ENCODE results near the gene PKMYT1. TPM values are rescaled to one million over a fixed set of nuclear protein-coding genes. Genes with fewer than 3 reads are reported as not detected.

PKMYT1 gene
- polyA plus RNA-seq, 2 donors: 20.7 to 22.3 TPM

DNA sequence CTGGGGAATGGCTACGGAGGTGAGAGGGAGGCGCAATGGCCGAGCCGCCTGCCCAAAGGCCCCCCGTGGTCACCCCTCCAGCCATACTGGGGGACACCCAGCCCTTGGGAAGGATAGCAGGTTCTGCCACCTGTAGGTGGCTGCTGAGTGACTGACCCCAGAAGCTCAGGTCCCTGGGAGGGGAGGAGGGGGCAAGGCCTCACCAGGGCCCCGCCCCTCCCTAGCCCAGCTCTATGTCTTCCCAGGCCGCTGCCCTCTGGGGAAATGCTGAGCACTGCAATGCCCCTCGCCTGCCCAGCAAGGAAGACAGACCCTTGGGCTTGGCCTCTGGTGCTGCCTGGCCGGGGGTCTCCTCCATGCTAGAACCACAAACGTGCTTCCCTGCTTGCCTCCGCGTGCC, 21.1 kb upstream of the PKMYT1 start:
- WGBS, 2 donors: 71 to 83% methylated on average over 12 of the region's 12 CpGs
- no peak overlapping the region for H3K4me3 ChIP-seq (ENCODE audit: low read depth in 1 of 2, low read length in 2 of 2)
- peaks cover 0 to 2% of the 10 kb centered on the region in 2 donors for H3K4me1 ChIP-seq (ENCODE audit: control insufficient read depth in 2 of 2, insufficient read depth in 2 of 2, low read length in 1 of 2)
- H3K27me3 ChIP-seq (ENCODE audit: control insufficient read depth in 1 of 2, insufficient read depth in 2 of 2, low read length in 2 of 2): no peaks in the 10 kb centered on the region
- H3K36me3 ChIP-seq (ENCODE audit: control insufficient read depth in 2 of 2, insufficient read depth in 2 of 2, low read length in 1 of 2): no peaks in the 10 kb centered on the region
- H3K27ac ChIP-seq (ENCODE audit: low read depth in 2 of 2, low read length in 1 of 2): no peak overlapping the region
- H3K9me3 ChIP-seq (ENCODE audit: control insufficient read depth in 2 of 2, insufficient read depth in 1 of 2, low read depth in 1 of 2, low read length in 1 of 2): no peaks in the 10 kb centered on the region

DNA sequence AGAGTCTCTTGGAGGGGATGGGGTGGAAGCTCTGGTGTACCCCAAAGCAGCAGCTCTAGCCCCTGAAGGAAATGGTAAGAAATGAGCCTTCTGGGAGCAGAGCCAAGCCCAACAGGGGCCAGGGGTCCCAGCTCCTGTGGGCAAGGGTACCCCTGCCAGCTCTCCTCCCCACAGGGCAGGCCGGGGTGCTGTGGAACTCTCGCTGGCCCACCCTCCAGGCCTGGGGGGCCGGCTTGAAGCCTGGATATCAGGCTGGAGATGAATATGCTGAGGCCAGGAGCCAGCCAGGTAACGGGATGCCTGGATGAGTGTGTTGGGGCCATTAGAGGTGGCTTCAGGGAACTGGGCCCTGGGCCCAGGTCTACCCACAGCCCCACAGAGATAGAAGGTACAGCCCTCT, 20.3 kb upstream of the PKMYT1 start:
- Histone ChIP-seq H3K4me3 (ENCODE audit: low read depth in 1 of 2, low read length in 2 of 2) (no peak overlapping the region), H3K36me3 (ENCODE audit: control insufficient read depth in 2 of 2, insufficient read depth in 2 of 2, low read length in 1 of 2) (no peaks in the 10 kb centered on the region), H3K9me3 (ENCODE audit: control insufficient read depth in 2 of 2, insufficient read depth in 1 of 2, low read depth in 1 of 2, low read length in 1 of 2) (no peaks in the 10 kb centered on the region), H3K27me3 (ENCODE audit: control insufficient read depth in 1 of 2, insufficient read depth in 2 of 2, low read length in 2 of 2) (no peaks in the 10 kb centered on the region), H3K27ac (ENCODE audit: low read depth in 2 of 2, low read length in 1 of 2) (no peak overlapping the region), H3K4me1 (ENCODE audit: control insufficient read depth in 2 of 2, insufficient read depth in 2 of 2, low read length in 1 of 2) (peaks cover 0 to 2% of the 10 kb centered on the region in 2 donors)
- 73 to 80% methylated on average over 4 of the region's 4 CpGs for WGBS, 2 donors

DNA sequence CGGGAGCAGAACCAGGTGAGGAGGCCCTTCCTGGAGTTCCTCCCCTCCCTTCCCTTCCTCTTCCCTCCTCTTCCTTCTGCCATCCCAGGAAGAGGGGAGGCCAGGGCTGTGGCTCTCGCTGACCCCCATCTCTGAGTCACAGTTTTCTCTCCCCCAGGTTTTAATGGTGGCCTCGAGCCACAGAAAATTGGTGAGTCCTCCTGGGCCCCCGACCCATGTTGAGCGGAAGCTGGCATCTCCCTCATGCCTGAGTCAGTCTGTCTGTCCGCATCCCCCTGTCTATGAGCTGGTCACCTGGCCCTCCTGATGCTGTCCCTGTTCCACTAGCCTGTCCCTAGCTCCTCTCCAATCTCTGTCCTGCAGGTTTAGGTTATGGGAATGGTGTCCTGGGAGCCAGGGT, 19.7 kb upstream of the PKMYT1 start:
- Histone ChIP-seq H3K27me3 (ENCODE audit: control insufficient read depth in 1 of 2, insufficient read depth in 2 of 2, low read length in 2 of 2) (no peaks in the 10 kb centered on the region), H3K4me3 (ENCODE audit: low read depth in 1 of 2, low read length in 2 of 2) (no peak overlapping the region), H3K4me1 (ENCODE audit: control insufficient read depth in 2 of 2, insufficient read depth in 2 of 2, low read length in 1 of 2) (peaks cover 0 to under 1% of the 10 kb centered on the region in 2 donors), H3K27ac (ENCODE audit: low read depth in 2 of 2, low read length in 1 of 2) (no peak overlapping the region), H3K36me3 (ENCODE audit: control insufficient read depth in 2 of 2, insufficient read depth in 2 of 2, low read length in 1 of 2) (no peaks in the 10 kb centered on the region), H3K9me3 (ENCODE audit: control insufficient read depth in 2 of 2, insufficient read depth in 1 of 2, low read depth in 1 of 2, low read length in 1 of 2) (no peaks in the 10 kb centered on the region)
- 85% methylated on average over 6 of the region's 6 CpGs for WGBS, 2 donors

DNA sequence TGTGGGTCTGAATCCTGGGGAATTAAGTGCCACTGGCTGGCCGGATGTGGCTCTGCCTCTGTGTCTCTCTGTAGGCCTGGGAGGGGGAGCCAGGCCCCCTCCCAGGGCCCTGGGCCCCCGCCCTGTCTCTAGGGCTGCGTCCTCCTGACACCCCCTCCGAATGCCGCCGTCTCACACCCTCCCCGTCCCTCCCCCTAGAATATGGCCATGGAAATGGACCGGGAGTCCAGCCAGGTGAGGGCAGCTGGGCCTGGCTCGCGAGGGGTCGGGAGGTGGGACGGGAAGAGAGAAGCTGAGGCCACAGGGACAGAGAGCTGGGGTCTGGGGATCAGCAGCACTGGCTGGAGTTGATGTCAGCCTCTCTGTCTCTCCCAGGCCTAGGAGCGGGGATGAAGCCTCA, 16.1 kb upstream of the PKMYT1 start:
- H3K36me3 ChIP-seq (ENCODE audit: control insufficient read depth in 2 of 2, insufficient read depth in 2 of 2, low read length in 1 of 2): no peaks in the 10 kb centered on the region
- H3K9me3 ChIP-seq (ENCODE audit: control insufficient read depth in 2 of 2, insufficient read depth in 1 of 2, low read depth in 1 of 2, low read length in 1 of 2): no peaks in the 10 kb centered on the region
- H3K4me1 ChIP-seq (ENCODE audit: control insufficient read depth in 2 of 2, insufficient read depth in 2 of 2, low read length in 1 of 2): peaks cover 0 to 4% of the 10 kb centered on the region in 2 donors
- no peak overlapping the region for H3K4me3 ChIP-seq (ENCODE audit: low read depth in 1 of 2, low read length in 2 of 2)
- no peak overlapping the region for H3K27ac ChIP-seq (ENCODE audit: low read depth in 2 of 2, low read length in 1 of 2)
- WGBS, 2 donors: 75 to 79% methylated on average over 11 to 13 of the region's 13 CpGs
- H3K27me3 ChIP-seq (ENCODE audit: control insufficient read depth in 1 of 2, insufficient read depth in 2 of 2, low read length in 2 of 2): no peaks in the 10 kb centered on the region

DNA sequence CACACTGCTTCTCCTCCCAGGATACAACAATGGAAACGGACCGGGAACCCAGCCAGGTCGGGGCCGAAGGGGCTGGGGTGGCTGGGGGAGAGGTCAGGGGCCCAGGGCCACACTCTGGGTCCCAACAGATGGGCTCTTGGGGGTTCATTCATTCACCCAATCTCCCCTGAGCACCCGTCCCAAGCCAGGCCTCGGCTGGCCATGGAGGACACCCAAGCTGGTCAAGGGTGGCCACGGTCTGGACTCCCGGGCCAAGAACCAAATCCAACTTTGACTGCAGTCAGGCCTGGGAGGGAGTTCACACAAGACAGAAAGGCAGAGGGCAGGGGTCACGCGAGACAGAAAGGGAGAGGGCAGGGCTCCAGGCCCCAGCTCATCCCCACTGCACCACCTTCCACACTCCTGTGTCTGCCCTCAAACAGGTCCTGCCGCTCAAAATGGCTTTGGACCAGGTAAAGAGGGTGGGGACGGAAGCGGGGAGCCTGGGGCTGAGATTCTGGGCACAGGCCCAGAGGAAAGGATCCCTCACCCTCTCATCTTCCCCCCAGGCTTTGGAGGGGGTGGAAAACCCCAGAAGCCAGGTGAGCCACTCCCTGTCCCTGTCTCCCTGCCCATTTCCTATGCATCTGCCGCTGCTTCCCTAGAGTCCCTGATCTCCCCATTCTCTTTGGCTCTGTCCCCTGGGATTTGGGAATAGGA, 12.3 kb upstream of the PKMYT1 start:
- Histone ChIP-seq H3K4me1 (ENCODE audit: control insufficient read depth in 2 of 2, insufficient read depth in 2 of 2, low read length in 1 of 2) (peaks cover 0 to 7% of the 10 kb centered on the region in 2 donors), H3K9me3 (ENCODE audit: control insufficient read depth in 2 of 2, insufficient read depth in 1 of 2, low read depth in 1 of 2, low read length in 1 of 2) (no peaks in the 10 kb centered on the region), H3K27me3 (ENCODE audit: control insufficient read depth in 1 of 2, insufficient read depth in 2 of 2, low read length in 2 of 2) (no peaks in the 10 kb centered on the region), H3K36me3 (ENCODE audit: control insufficient read depth in 2 of 2, insufficient read depth in 2 of 2, low read length in 1 of 2) (no peaks in the 10 kb centered on the region), H3K4me3 (ENCODE audit: low read depth in 1 of 2, low read length in 2 of 2) (no peak overlapping the region), H3K27ac (ENCODE audit: low read depth in 2 of 2, low read length in 1 of 2) (peak overlapping the region in 1 of 2 donors; percentile 50)
- WGBS, 2 donors: 63 to 76% methylated on average over 13 to 14 of the region's 14 CpGs

DNA sequence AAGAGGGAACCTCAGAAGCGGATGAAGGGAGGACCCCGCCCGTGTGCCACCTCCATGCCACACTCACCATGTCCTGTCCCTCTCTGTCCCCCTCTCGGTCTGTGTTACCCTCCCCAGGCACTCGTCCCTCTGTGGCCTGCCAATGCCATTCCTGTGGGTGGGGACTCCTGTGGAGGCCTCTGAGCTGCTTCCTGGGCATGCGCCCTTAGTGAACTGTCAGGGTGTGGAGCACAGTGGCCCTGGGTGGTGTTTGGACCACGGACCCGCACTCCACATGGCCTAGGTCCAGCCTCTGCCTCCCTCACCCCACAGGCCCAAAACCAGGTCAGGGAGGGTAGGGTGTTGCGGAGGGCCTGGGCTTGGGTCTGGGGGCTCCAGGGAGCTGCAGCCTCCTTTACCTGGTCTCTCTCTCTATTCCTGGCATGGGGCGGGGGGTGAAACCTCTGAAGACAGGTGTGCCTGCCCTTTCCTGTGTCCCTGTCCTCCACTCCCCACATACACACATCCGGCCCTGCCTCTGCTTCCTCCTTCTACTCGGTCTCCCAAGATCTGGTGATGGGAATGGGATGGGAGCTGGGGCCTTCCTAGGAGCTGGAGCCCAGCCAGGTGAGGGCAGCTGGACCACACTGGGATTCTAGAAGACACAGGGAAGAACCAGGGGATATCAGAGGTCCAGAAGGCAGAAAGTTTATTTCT, 11.5 kb upstream of the PKMYT1 start:
- Histone ChIP-seq H3K27ac (ENCODE audit: low read depth in 2 of 2, low read length in 1 of 2) (no peak overlapping the region), H3K4me1 (ENCODE audit: control insufficient read depth in 2 of 2, insufficient read depth in 2 of 2, low read length in 1 of 2) (peaks cover 0 to 7% of the 10 kb centered on the region in 2 donors), H3K4me3 (ENCODE audit: low read depth in 1 of 2, low read length in 2 of 2) (no peak overlapping the region), H3K27me3 (ENCODE audit: control insufficient read depth in 1 of 2, insufficient read depth in 2 of 2, low read length in 2 of 2) (no peaks in the 10 kb centered on the region), H3K36me3 (ENCODE audit: control insufficient read depth in 2 of 2, insufficient read depth in 2 of 2, low read length in 1 of 2) (no peaks in the 10 kb centered on the region), H3K9me3 (ENCODE audit: control insufficient read depth in 2 of 2, insufficient read depth in 1 of 2, low read depth in 1 of 2, low read length in 1 of 2) (no peaks in the 10 kb centered on the region)
- 75 to 81% methylated on average over 11 to 12 of the region's 12 CpGs for WGBS, 2 donors

DNA sequence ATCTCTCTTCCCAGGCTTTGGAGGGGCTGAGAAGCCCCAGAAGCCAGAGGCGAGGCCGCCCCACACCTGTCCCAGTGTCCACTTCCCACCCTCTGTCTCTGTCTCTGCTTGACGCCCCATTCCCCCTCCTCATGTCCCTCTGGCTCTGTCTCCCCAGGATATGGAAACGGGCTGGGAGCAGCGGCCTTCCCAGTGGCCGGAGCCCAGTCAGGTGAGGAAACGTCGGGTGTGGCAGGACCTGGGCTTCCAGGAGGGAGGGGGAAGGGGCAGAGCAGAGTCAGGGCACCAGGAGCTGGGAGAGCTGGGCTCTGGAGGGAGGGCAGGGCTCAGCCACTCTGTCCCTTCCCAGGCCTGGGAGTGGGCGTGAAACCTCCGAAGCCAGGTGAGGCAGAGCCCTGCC, 10.6 kb upstream of the PKMYT1 start:
- Histone ChIP-seq H3K4me3 (ENCODE audit: low read depth in 1 of 2, low read length in 2 of 2) (no peak overlapping the region), H3K4me1 (ENCODE audit: control insufficient read depth in 2 of 2, insufficient read depth in 2 of 2, low read length in 1 of 2) (peaks cover 0 to 7% of the 10 kb centered on the region in 2 donors), H3K27ac (ENCODE audit: low read depth in 2 of 2, low read length in 1 of 2) (no peak overlapping the region), H3K27me3 (ENCODE audit: control insufficient read depth in 1 of 2, insufficient read depth in 2 of 2, low read length in 2 of 2) (no peaks in the 10 kb centered on the region), H3K9me3 (ENCODE audit: control insufficient read depth in 2 of 2, insufficient read depth in 1 of 2, low read depth in 1 of 2, low read length in 1 of 2) (no peaks in the 10 kb centered on the region), H3K36me3 (ENCODE audit: control insufficient read depth in 2 of 2, insufficient read depth in 2 of 2, low read length in 1 of 2) (no peaks in the 10 kb centered on the region)
- WGBS, 2 donors: 56 to 59% methylated on average over 8 to 10 of the region's 10 CpGs

DNA sequence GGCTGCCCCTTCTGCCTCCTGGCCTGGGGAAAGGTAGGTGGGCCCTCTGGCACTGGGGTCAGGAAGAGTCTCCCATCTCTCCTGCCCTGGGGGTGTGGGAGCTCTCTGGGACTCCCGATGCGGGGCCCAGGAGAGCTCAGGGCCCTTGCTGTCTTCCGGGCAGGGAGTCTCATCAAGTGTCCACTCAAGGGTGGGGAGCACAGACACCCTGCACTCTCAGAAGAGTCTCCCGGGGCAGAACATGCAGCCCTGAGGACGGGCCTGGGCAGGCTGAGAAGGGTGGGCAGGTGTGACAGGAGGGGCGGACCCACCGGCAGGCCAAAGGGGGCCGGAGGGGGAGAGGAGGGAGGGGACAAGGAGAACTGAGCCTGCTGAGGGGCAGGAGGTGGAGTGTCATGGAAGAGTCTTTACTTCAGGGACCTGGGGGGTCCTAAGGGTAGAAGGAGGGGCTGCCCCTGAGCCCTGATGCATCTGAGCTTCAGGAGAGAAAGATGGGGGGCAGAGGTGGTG, 8.4 kb upstream of the PKMYT1 start:
- H3K4me3 ChIP-seq (ENCODE audit: low read depth in 1 of 2, low read length in 2 of 2): no peak overlapping the region
- H3K9me3 ChIP-seq (ENCODE audit: control insufficient read depth in 2 of 2, insufficient read depth in 1 of 2, low read depth in 1 of 2, low read length in 1 of 2): no peaks in the 10 kb centered on the region
- H3K4me1 ChIP-seq (ENCODE audit: control insufficient read depth in 2 of 2, insufficient read depth in 2 of 2, low read length in 1 of 2): peaks cover 2 to 11% of the 10 kb centered on the region in 2 donors
- H3K27ac ChIP-seq (ENCODE audit: low read depth in 2 of 2, low read length in 1 of 2): no peak overlapping the region
- 50 to 58% methylated on average over 8 of the region's 8 CpGs for WGBS, 2 donors
- no peaks in the 10 kb centered on the region for H3K27me3 ChIP-seq (ENCODE audit: control insufficient read depth in 1 of 2, insufficient read depth in 2 of 2, low read length in 2 of 2)
- H3K36me3 ChIP-seq (ENCODE audit: control insufficient read depth in 2 of 2, insufficient read depth in 2 of 2, low read length in 1 of 2): no peaks in the 10 kb centered on the region

DNA sequence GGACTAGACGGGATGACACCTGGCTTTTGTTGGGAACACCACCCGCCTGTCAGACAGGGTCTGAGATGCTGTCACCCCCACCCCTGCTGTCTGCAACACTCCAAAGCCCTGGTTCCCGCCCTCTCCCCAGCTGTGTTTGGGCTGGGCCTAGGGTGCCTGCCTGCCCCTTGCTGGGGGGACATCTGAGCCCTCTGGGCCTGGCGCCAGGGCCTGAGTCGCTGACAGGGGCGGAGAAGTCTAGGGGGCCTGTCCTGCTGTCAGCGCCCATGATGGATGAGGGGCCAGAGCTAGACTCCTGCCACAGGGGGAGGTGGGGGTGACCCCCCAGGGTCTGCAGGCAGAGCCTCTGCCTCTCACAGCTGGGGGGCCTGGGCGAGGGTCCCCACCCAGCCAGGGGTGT, 7.6 kb upstream of the PKMYT1 start:
- Histone ChIP-seq H3K36me3 (ENCODE audit: control insufficient read depth in 2 of 2, insufficient read depth in 2 of 2, low read length in 1 of 2) (no peaks in the 10 kb centered on the region), H3K4me1 (ENCODE audit: control insufficient read depth in 2 of 2, insufficient read depth in 2 of 2, low read length in 1 of 2) (peaks cover 2 to 11% of the 10 kb centered on the region in 2 donors), H3K27ac (ENCODE audit: low read depth in 2 of 2, low read length in 1 of 2) (no peak overlapping the region), H3K27me3 (ENCODE audit: control insufficient read depth in 1 of 2, insufficient read depth in 2 of 2, low read length in 2 of 2) (no peaks in the 10 kb centered on the region), H3K9me3 (ENCODE audit: control insufficient read depth in 2 of 2, insufficient read depth in 1 of 2, low read depth in 1 of 2, low read length in 1 of 2) (no peaks in the 10 kb centered on the region), H3K4me3 (ENCODE audit: low read depth in 1 of 2, low read length in 2 of 2) (no peak overlapping the region)
- WGBS, 2 donors: 59 to 61% methylated on average over 8 of the region's 8 CpGs
